Breast epithelium (tissue), 4 donors: ENCODE measurements around the gene ZNF205. TPM values are rescaled to one million over a fixed set of nuclear protein-coding genes. Genes with fewer than 3 reads are reported as not detected.

Experiments
- DNase-seq, 2 donors: peaks; one replicate each; pipeline ENCODE4 v3.0.0-alpha.2; 2019; ENCODE audit warnings: low spot score in 2 of 2
- H3K27ac ChIP-seq, 2 donors: fragments of 200-600 bp; sonication (generic) in 1 of 2; one replicate each; pipeline ENCODE4 v1.5.1; 2016 to 2019; ENCODE audit warnings: mild to moderate bottlenecking in 1 of 2
- H3K27me3 ChIP-seq, 2 donors: fragments of 200-600 bp; sonication (generic) in 1 of 2; one replicate each; pipeline versions ENCODE4 v1.5.1 to v1.6.0; 2017 to 2019; ENCODE audit warnings: control low read depth in 1 of 2, mild to moderate bottlenecking in 1 of 2
- H3K36me3 ChIP-seq: fragments of 200-600 bp; one replicate; pipeline ENCODE4 v1.5.1; 2019
- H3K4me1 ChIP-seq, 2 donors: fragments of 200-600 bp; sonication (generic); one replicate each; pipeline ENCODE4 v1.5.1; 2016 to 2019; ENCODE audit warnings: control low read depth in 1 of 2
- H3K4me3 ChIP-seq, 3 donors: fragments of 200-600 bp; sonication (generic); 1 replicate in 2 of 3; 2 replicates in 1 of 3; pipeline ENCODE4 v1.5.1; 2016 to 2019; ENCODE audit warnings: mild to moderate bottlenecking in 3 of 3, moderate library complexity in 2 of 3
- H3K9me3 ChIP-seq, 2 donors: fragments of 200-600 bp; sonication (generic) in 1 of 2; one replicate each; pipeline ENCODE4 v1.5.1; 2016 to 2019; ENCODE audit warnings: control low read depth in 1 of 2
- CTCF ChIP-seq, 3 donors: fragments of 450-650 bp; IDR thresholded peaks; one replicate each; pipeline ENCODE4 v1.5.1; 2016 to 2017; ENCODE audit warnings: antibody characterized with exemption in 3 of 3, mild to moderate bottlenecking in 3 of 3, moderate library complexity in 3 of 3
- POLR2A ChIP-seq: fragments of 450-650 bp; IDR thresholded peaks from one replicate; pipeline ENCODE4 v1.6.1; 2016; ENCODE audit warnings: antibody characterized with exemption, mild to moderate bottlenecking, moderate library complexity
- POLR2AphosphoS5 ChIP-seq, 3 donors: sonication (generic); formaldehyde crosslinking; IDR thresholded peaks; one replicate each; pipeline ENCODE4 v1.6.1; 2017; ENCODE audit warnings: antibody characterized with exemption in 3 of 3
- intact Hi-C: fragments of 100-400 bp; cut with DNase I; formaldehyde crosslinking; loops from one replicate; pipeline ENCODE4 v1.15.1; 2023; ENCODE audit warnings: low total_unique reads
- total RNA-seq, 3 donors: library from RNA; depleted of rRNA; stranded (reverse); fragments of >200 nt; gene quantifications; one replicate each; pipeline ENCODE4 v1.1.0, GENCODE V29; 2016

ZNF205 gene
- total RNA-seq, 3 donors from 2014 or later: 12.5 to 18.9 (median 13.4) TPM

- Histone ChIP-seq H3K9me3 (no peaks in the 10 kb centered on the region), H3K4me1 (no peaks in the 10 kb centered on the region), H3K36me3 (no peaks in the 10 kb centered on the region), H3K27ac (peak overlapping the region in 1 of 2 donors; percentile 68), H3K27me3 (peaks cover 0 to 6% of the 10 kb centered on the region in 2 donors), H3K4me3 (peak overlapping the region; percentile 16 to 48 (median 20))
- intact Hi-C loops: no loop called here
- DNase-seq: no peak
- TF ChIP-seq CTCF (IDR thresholded peaks at IDR 0.05): no peak
- no peak for TF ChIP-seq POLR2A
- no peak for TF ChIP-seq POLR2AphosphoS5 (IDR thresholded peaks at IDR 0.05)
Measured at GRCh38 chr16:3086596-3087242, 25.7 kb upstream of the ZNF205 start.

DNA sequence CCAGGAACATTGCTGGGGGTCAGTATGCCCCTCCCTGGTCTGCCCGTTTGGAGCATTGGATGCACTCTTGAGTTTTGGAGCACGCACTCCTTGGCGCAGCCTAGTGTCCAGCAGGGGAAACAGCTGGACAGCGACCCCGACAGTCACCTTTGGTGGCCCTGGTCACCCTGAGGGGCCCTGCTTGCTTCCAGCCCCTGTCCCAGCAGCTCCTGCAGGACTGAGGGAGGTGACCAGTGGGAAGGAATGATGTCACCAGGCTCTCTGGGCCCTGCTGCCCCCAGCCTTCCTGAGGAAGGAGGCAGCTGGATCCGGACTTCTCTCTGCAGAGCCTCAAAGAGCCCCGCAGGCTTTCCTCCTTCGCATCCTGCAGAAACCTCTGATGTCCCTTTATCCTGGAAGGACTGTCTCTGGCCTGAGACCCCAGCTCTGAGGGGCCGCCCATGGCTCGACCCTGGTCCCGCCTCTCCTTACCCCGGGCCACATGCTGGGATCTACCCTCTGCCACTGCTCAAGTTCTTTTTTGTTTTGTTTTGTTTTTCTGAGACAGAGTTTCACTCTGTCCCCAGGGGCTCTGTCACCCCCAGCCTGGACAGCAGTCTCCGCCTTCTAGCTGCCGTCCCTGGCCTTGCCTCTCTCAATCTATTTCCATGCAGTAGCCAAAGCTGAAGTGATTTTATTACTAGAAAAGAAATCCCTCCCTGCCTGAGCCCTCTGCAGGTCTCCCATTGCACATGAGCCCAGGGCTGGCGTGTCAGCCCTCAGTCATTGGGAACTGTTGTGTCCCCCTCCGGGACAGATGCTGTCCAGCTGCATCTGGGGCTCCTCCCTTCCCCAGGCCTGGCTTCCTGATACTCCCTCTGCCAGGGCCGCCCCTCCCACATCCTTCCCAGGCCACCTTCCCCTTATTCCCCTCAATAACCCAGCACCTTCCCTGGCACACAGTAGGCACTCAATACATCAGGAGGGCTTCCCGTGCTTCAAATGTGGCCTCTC lies 24.8 kb upstream of the ZNF205 start:
- Histone ChIP-seq H3K27me3 (peaks cover 0 to 13% of the 10 kb centered on the region in 2 donors), H3K4me3 (peak overlapping the region in 2 of 3 donors; percentile 16 to 48), H3K9me3 (no peaks in the 10 kb centered on the region), H3K36me3 (no peaks in the 10 kb centered on the region), H3K4me1 (no peaks in the 10 kb centered on the region), H3K27ac (peak overlapping the region in 1 of 2 donors; percentile 68)
- intact Hi-C loops: no loop called here
- no peak for DNase-seq
- no peak for TF ChIP-seq CTCF (IDR thresholded peaks at IDR 0.05)
- TF ChIP-seq POLR2A: no peak
- no peak for TF ChIP-seq POLR2AphosphoS5 (IDR thresholded peaks at IDR 0.05)

GRCh38 chr16:3088450-3088849 lies 23.9 kb upstream of the ZNF205 start:
- H3K27ac ChIP-seq: peak overlapping the region in 1 of 2 donors; percentile 38
- intact Hi-C loops: no loop called here
- TF ChIP-seq CTCF (IDR thresholded peaks at IDR 0.05): no peak
- no peak for TF ChIP-seq POLR2A
- no peak for TF ChIP-seq POLR2AphosphoS5 (IDR thresholded peaks at IDR 0.05)

GRCh38 chr16:3088925-3089716 lies 23.3 kb upstream of the ZNF205 start:
- DNase-seq: no peak
- Histone ChIP-seq H3K27ac (no peak overlapping the region), H3K36me3 (no peaks in the 10 kb centered on the region), H3K9me3 (no peaks in the 10 kb centered on the region), H3K4me3 (no peak overlapping the region), H3K4me1 (no peaks in the 10 kb centered on the region), H3K27me3 (peaks cover 0 to 13% of the 10 kb centered on the region in 2 donors)
- intact Hi-C loops: no loop called here
- no peak for TF ChIP-seq CTCF (IDR thresholded peaks at IDR 0.05)
- no peak for TF ChIP-seq POLR2AphosphoS5 (IDR thresholded peaks at IDR 0.05)
- no peak for TF ChIP-seq POLR2A

More at GRCh38 chr16:3088450-3088849, 23.9 kb upstream of the ZNF205 start:
- no peaks in the 10 kb centered on the region for H3K4me1 ChIP-seq
- no peaks in the 10 kb centered on the region for H3K36me3 ChIP-seq
- no peak overlapping the region for H3K4me3 ChIP-seq
- no peaks in the 10 kb centered on the region for H3K9me3 ChIP-seq
- H3K27me3 ChIP-seq: peaks cover 0 to 13% of the 10 kb centered on the region in 2 donors
- DNase-seq: no peak
